TTC549 (cell line): ENCODE data around the gene ITCH.
"Not testable (repeated sequence)": the region's sequence is repeated elsewhere in the genome, so short reads cannot be mapped to it uniquely, and the experiment has no call there.

Source experiments
- FAIRE-seq: peaks from 2 replicates; lab custom pipeline; 2012; peaks lifted over from hg19 to GRCh38; lab: Jason Lieb, UNC

Gene ITCH

DNA sequence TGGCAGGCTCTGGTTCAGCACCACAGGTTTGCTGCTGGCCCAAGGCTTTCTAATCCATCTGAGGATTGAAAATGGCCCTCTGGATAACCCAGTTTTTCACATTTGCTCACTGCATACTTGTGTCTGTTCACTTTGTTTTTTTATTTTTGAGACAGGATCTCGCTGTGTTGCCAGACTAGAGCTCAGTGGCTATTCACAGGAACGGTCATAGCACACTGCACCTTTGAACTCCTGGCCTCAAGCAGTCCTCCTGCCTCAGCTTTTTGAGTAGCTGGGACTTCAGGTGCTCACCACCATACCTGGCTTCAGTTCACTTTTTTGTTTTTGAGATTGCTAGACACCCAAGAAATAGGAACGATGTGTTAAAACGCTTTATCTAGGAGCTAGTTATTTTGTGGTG lies 57.9 kb downstream of the ITCH start:
- FAIRE-seq, result no peak

DNA sequence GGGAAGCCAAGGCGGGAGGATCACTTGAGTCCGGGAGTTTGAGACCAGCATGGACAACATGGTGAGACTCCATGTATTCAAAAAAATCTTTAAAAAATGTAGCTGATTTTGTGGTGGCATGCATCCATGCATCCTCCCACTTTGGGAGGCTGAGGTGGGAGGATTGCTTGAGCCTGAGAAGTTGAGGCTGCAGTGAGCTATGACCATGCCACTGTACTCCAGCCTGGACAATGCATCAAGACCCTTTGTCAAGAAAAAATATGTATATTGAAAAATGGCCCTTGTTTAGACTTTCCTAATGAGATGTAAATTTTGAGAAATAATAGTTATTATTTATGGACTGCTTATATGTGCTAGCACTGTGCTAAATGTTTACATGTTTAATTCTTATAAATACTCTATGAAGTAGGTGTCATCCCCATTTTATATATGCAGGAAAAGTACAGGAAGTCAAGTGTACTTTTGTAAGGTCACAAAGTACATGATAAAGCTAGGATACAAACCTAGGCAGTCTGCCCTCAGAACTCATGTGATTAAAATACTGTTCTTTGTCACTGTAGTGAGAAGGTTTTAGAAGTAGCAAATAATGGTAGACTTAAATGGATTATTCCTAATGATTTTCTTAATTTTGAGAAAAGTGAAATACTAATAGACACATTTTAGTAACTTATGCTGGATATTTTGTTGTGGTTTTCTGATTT lies 58.8 kb downstream of the ITCH start:
- FAIRE-seq, result no peak

DNA sequence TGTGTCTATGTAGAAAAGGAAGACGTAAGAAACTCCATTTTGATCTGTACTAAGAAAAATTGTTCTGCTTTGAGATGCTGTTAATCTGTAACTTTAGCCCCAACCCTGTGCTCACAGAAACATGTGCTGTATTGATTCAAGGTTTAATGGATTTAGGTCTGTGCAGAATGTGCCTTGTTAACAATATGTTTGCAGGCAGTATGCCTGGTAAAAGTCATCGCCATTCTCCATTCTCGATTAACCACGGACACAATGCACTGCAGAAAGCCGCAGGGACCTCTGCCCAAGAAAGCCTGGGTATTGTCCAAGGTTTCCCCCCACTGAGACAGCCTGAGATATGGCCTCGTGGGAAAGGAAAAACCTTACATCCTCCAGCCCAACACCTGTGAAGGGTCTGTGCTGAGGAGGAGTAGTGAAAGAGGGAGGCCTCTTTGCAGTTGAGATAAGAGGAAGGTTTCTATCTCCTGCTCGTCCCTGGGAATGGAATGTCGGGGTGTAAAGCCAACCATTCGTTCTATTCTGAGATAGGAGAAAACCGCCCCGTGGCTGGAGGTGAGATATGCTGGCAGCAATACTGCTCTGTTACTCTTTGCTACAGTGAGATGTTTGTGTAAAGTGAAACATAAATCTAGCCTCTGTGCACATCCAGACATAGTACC lies 62.1 kb downstream of the ITCH start:
- FAIRE-seq, result not testable (repeated sequence)

DNA sequence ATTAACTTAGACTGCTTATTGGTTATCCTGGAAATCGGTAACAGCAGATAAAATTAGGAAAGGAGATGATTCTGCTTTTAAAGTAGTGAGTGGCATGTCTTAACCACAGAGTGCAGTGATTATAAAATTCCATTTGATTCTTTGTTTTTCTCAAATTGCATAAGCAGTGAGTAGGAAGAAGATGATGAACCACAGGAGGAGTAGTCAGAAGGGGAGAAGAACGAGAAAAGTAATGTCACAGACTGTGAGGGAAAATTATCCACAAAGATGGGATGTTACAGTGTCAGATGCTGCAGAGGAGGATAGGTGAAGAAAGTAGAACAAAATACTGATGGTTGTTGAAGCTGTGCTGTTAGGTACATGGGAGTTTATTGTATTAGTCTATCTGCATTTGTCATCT lies 63.0 kb downstream of the ITCH start:
- no peak for FAIRE-seq

DNA sequence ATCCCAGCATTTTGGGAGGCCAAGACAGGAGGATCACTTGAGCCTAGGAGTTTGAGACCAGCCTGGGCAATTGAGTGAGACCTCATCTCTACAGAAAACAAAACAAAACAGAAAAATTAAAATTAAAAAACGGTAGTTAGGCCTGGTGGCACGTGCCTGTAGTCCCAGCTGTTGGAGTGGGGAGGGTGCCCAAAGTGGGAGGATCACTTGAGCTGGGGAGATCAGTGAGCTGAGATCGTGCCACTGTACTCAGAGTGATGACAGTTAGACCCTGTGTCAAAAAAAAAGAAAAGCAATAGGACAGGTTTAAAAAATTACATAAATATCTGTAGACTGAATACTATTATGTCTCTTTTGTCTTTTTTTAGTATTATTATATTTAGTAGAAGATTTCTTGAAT lies 64.3 kb downstream of the ITCH start:
- no peak for FAIRE-seq

DNA sequence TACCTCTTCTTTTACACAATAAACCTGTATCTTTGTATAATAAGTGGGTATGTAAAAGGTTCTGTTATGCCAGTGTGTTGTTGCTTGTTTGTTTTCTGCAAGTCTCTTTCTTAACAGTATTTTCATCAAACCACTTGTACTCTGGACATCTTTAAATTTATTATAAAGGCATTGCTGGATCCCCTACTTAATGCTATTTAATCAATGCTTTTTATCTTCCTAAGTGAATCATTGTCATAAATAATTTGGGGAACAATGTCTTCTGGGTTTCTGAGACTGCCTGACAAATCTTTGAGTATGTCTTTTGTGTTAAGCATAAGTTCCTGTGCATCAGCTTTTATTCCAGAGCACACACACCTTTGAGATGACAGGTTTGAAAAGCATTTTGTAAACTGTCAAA lies 64.7 kb downstream of the ITCH start:
- FAIRE-seq, result no peak

DNA sequence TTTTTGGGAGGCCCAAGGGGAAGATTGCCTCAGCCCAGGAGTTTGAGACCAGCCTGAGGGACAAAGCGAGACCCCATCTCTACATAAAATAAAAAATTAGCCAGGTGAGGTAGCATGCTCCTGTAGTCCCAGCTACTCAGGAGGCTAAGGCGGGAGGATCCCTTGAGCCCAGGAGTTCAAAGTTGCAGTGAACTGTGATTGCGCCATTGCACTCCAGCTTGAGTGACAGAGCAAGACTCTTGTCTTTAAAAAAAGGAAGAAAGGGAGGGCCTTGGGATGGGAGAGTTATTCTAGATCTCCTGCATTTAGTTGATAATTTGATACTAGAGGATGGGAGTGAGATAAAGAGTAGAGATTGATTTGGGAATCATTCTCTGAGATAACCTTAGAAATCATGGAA lies 68.1 kb downstream of the ITCH start:
- no peak for FAIRE-seq

DNA sequence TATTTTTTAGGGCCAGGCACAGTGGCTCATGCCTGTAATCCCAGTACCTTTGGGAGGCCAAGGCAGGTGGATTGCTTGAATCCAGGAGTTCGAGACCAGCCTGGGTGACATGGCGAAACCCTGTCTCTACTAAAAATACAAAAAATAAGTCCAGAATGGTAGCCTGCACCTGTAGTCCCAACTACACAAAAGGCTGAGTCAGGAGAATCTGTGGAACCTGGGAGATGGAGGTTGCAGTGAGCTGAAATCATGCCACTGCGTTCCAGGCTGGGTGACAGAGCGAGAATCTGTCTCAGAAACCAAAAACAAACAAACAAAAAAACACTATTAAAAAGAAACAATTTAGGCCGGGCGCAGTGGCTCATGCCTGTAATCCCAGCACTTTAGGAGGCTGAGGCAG lies 69.6 kb downstream of the ITCH start:
- not testable (repeated sequence) for FAIRE-seq

DNA sequence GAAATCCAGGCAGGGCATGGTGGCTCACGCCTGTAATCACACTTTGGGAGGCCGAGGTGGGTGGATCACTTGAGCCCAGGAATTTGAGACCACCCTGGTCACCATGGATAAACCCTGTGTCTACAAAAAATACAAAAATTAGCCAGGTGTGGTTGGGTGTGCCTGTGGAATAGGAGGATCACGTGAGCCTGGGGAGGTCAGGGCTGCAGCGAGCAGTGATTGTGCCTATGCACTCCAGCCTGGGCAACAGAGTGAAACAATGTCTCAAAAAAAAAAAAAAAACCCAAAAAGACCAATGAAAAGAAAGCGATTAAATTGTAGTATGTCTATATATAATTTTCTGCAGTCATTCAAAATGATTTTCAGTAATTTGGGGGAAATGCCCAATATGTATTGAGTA lies 70.3 kb downstream of the ITCH start:
- FAIRE-seq, result no peak

DNA sequence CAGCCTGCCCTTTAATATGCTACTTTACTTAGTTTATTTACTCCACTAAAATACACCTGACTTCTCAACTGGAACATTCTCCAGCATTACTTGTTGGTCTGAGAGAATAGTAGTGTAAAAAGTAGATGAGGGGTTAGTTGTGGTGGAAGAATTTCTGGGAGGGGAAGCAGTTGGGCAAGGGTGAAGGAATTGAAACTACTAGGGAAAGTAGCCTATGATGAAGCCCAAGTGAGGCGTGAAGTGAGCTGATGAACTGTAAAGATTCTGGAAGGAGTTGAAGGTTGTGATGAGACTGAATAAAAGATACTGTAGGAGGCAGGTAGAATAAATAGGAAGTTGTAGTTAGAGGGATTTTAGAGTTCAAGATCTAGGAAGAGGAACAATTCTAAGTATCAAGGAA lies 72.5 kb downstream of the ITCH start:
- FAIRE-seq, result no peak

DNA sequence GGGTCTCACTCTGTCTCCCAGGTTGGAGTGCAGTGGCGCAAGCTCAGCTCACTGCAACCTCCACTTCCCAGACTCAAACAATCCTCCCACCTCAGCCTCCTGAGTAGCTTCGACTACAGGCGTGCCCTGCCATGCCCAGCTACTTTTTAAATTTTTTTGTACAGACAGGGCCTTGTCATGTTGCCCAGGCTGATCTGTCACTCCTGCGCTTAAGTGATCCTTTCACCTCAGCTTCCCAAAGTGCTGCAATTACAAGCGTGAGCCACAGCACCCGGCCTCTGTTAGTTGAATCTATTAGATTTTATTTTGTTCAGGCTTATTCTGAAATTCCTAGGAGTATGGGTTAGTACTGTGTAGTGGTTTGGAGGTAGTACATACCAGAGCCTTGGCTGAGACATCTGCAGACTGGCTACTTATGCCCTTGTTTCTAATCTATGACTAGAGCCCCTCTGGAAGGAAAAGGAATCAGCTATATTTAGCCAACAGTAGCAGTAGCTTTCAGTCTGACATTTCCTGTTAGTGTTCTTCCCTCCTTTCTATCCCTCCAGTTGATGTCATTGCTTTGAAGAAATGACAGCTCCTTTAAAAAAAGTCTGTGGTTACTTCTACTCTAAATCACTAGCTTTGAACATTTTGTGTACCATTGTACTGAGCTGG lies 74.4 kb downstream of the ITCH start:
- no peak for FAIRE-seq

DNA sequence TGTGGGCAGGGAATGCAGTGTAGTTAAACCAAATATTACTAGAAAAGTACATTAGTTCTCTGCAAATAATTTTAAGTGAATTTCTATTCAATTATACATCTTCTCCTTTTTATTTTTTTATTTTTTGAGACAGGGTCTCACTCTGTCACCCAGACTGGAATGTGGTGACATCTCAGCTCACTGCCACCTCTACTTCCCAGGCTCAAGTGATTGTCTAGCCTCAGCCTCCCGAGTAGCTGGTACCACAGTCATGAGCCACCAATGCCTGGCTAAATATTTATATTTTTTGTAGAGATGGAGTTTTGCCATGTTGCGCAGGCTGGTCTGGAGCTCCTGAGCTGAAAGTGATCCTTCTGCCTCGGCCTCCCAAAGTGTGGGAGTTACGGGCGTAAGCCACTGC lies 76.1 kb downstream of the ITCH start:
- FAIRE-seq, result no peak

DNA sequence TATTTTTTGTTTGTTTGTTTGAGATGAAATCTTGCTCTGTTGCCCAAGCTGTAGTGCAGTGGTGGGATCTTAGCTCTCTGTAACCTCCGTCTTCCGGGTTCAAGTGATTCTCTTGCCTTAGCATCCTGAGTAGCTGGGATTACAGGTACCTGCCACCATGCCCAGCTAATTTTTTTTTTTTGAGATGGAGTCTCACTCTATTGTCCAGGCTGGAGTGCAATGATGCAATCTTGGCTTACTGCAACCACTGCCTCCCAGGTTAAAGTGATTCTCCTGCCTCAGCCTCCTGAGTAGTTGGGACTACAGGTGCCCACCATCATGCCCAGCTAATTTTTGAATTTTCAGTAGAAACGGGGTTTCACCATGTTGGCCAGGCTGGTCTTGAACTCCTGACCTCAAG lies 78.3 kb downstream of the ITCH start:
- not testable (repeated sequence) for FAIRE-seq

DNA sequence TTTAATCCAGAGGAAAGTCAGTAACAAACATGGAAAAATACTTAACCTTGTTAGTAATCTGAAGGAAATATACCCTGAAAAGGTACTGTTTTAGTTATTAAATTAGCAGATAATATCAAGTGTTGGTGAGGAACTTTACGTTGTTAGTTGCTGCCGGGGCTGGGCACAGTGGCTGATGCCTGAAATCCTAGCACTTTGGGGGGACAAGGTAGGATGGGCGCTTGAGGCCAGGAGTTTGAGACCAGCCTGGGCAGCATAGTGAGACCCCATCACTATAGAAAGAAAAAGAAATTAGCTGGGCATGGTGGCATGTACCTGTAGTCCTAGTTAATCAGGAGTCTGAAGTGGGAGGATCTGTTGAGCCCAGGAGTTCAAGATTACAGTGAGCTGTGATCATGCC lies 80.5 kb downstream of the ITCH start:
- FAIRE-seq, result no peak

DNA sequence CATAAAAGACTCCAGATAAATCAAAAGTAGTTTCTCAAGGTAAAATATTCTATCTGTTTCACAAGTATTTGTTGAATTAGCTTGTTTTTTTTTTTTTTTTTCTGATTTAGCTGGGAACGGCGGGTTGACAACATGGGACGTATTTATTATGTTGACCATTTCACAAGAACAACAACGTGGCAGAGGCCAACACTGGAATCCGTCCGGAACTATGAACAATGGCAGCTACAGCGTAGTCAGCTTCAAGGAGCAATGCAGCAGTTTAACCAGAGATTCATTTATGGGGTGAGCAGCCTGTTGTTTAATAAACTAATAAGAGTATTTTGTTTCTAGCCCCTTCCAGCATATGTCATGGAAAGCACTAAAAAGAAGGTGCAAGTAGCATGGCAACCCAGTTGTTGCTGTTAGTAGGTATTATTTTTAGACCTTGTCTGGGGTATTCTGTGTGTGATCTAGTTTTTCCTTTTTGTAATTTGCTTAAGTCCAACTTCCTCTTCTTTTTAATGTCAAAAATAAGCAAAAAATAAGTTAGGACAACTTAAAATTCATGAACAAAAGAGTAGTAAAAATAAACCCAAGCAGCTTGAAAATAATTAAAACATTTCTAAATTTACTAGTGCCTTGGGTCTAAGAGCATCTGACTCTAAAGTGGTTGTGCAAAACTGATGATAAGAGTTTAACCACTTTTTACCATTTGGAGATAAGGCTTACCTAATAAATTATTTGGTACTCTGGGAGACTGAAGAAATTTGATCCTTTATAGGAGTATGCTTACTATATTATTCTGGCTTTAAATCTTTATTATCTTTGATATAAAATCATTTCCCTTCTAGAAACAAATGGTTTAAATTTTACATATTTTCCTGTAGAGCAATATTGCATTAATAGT lies 82.3 kb downstream of the ITCH start:
- FAIRE-seq, result no peak

DNA sequence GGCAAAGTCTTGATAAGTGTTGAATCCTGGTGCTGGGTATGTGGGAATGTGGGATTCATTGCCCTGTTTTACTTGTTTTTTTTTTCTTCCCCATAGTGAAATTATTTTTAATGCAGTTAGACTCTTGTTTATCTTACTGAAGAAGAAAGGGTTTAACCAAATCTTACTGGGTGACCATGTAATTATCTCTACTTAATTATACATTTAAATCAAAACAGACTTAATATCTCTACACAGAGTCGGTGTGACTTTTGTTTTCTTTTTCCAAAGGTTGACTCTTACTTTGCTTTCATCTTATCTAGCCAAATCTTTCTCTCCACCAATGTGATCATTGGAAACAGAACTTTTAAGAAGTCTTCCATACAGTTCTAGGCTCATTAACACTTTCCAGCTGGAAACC lies 85.4 kb downstream of the ITCH start:
- FAIRE-seq, result no peak

DNA sequence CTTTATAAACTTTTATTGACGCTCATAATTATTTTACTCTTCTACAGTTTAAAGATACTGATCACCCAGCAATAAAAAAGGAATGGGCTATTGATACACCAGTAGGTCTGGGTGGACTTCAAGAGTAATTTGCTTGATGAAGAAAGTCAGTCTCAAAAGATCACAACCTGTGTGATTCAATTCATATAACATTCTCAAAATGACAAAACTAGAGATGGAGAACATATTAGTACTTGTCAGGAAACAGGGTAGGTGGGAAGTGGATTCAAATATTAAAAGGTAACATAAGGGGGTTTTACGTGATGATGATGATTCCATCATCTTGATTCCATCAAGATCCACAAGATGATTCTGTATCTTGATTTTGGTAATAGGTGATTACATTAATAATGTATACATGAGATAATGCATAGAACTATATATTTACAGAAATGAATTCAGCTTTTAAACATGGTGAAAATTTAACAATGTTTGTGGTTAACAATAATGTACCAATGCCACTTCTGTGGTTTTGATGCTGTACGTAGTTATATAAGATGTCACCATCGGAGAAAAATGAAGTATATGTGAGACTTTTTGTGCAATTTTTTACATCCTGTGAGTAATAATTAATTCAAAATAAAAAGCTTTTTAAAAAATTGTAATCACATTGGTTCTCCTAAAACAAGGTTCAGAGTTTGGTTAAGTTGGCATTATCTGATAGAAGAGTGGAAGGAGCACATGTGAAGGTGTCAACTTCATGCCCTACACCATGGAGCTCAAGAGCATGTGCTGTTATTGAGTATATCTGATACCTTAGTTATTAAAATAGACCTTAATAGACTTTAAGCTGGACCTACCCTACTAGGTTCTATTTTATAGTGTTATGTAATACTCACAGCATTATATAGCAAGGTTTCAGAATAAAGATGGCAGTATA lies 86.9 kb downstream of the ITCH start:
- no peak for FAIRE-seq

DNA sequence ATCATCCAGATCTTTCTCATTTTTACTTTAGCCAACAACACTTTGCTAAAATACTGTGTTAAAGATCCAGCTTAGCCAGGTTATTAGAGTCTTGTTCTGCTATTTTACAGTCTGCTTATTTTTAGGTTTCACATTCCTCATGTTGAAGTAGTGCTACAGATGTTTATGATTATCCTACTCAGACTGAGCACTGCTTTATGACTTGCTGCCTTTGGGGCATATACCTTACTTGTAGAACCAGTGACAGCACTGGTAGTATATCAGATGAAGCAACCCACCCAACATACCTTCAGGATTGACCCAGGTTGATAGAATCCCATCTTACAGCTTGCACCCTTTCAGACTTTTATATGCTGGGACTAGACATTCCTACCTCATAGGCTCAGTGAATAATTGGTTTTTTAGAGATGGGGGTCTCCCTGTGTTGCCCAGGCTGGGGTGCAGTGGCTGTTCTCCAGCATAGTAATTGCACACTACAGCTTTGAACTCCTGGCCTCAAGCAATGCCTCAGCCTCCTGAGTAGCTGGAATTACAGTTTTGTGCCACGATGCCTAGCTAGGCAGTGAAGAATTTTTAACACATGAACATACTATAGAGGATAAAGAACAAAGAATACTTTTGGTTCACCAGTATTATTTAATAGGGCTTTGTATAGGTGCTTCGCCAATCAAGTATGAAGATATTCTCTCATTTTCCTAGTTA lies 89.4 kb downstream of the ITCH start:
- FAIRE-seq, result no peak

DNA sequence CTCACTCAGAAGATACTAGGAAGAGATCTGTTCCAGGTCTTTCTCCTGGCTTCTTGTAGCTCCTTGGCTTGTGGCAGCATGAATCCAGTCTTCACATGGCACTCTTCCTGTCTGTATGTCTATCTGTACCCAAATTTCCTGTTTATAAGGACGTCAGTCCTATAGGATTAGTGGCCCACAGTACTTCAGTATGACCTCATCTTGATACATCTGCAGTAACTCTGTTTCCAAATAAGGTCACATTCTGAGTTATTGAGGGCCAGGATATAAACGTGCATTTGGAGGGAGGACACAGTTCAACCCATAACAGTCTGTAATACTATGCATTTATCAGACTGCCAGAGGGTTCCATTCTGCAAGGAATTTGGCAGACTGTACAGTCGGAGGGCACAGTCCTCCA lies 95.6 kb downstream of the ITCH start:
- FAIRE-seq, result no peak

DNA sequence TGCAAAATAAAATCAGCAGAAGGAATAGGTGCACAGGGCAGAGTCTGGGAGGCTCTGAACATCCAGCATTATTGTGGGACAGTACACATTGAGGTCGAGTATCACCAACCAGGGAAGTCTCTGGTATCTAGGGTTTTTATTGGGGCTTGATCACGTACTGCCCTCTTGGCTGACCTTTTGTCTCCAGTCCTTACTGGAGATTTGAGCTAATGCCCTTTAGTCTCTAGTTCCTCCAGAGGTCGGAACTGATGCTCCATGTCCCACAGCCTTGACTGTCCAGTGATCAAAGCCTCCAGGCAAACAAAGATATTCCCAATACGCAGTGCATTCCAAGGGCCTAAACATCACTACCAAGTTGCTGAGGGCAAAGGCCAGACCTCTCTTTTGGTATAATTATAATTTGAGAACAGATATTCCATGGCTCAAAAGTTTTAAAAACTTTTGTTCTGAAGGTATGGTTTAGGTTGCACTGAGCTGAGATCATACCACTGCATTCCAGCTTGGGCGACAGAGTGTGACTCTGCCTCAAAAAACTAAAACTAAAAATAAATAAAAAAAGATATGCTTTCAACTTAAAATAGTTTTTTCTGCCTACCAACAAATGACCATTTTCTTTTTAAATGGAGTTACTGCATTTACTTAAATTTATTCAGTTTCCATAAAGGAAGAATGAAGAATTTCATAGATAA lies 96.3 kb downstream of the ITCH start:
- FAIRE-seq, result no peak

DNA sequence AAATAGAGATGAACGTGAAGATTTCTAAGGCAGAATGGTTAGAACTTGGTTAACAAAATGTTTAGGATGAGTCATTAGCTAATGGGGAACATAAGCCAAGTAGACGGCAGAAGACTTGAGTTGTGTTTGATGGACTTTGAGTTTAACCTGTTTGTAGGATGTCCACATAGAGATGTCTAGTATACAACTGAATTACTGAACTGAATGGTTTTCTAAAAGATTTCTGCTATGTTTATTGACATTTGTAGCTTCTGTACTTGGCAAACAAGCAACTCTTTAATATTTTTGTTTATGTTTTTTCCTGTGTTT lies 98.7 kb downstream of the ITCH start:
- no peak for FAIRE-seq
